RWPE2 (cell line): ENCODE results near the gene VAC14.

Experiments used
- ATAC-seq: fragments of 200-7000 bp; cut with Tn5 transposase; 3 replicates; pipeline ENCODE4 v1.9.1; 2021; ENCODE audit warnings: low read depth
- DNase-seq: peaks from one replicate; pipeline ENCODE4 v3.0.0-alpha.2; 2020; ENCODE audit warnings: low spot score
- H3K27ac ChIP-seq: fragments of 450-650 bp; 2 replicates; pipeline ENCODE4 v1.5.1; 2017; ENCODE audit warnings: mild to moderate bottlenecking; ENCODE audit not compliant: poor library complexity, severe bottlenecking
- H3K27me3 ChIP-seq: fragments of 250-450 bp; sonication (Bioruptor Pico); 2 replicates; pipeline ENCODE4 v1.5.1; 2021; ENCODE audit warnings: mild to moderate bottlenecking, moderate library complexity; ENCODE audit not compliant: insufficient read depth, poor library complexity, severe bottlenecking
- H3K36me3 ChIP-seq: fragments of 250-450 bp; sonication (Bioruptor Pico); 2 replicates; pipeline ENCODE4 v1.5.1; 2020; ENCODE audit warnings: low read depth, mild to moderate bottlenecking, moderate library complexity
- H3K4me1 ChIP-seq: fragments of 250-450 bp; sonication (Bioruptor Pico); 2 replicates; pipeline ENCODE4 v1.5.1; 2021; ENCODE audit warnings: mild to moderate bottlenecking, moderate library complexity; ENCODE audit not compliant: insufficient read depth, poor library complexity, severe bottlenecking
- H3K4me3 ChIP-seq: fragments of 250-450 bp; sonication (Bioruptor Pico); 2 replicates; pipeline ENCODE4 v1.5.1; 2021; ENCODE audit warnings: mild to moderate bottlenecking, moderate library complexity; ENCODE audit not compliant: severe bottlenecking
- H3K9me3 ChIP-seq: fragments of 250-450 bp; sonication (Bioruptor Pico); 2 replicates; pipeline ENCODE4 v1.5.1; 2021; ENCODE audit warnings: mild to moderate bottlenecking, moderate library complexity; ENCODE audit not compliant: severe bottlenecking
- CTCF ChIP-seq: fragments of 450-650 bp; IDR thresholded peaks from one replicate; pipeline ENCODE4 v1.5.1; 2017; ENCODE audit warnings: mild to moderate bottlenecking, moderate library complexity; ENCODE audit not compliant: poor library complexity, severe bottlenecking

The VAC14 gene

GRCh38 chr16:70687102-70687511, 113.9 kb downstream of the VAC14 start:
- DNase-seq (no peak), ATAC-seq (peak; percentile 8; the same call in 1 of the 3 replicates)
- no peaks in the 10 kb centered on the region for H3K9me3 ChIP-seq
- no peak overlapping the region for H3K4me3 ChIP-seq
- peaks cover 22% of the 10 kb centered on the region for H3K36me3 ChIP-seq
- H3K27ac ChIP-seq, result peak overlapping the region; percentile 92
- peaks cover 53% of the 10 kb centered on the region for H3K4me1 ChIP-seq
- H3K27me3 ChIP-seq, result no peaks in the 10 kb centered on the region
- no peak for TF ChIP-seq CTCF

DNA sequence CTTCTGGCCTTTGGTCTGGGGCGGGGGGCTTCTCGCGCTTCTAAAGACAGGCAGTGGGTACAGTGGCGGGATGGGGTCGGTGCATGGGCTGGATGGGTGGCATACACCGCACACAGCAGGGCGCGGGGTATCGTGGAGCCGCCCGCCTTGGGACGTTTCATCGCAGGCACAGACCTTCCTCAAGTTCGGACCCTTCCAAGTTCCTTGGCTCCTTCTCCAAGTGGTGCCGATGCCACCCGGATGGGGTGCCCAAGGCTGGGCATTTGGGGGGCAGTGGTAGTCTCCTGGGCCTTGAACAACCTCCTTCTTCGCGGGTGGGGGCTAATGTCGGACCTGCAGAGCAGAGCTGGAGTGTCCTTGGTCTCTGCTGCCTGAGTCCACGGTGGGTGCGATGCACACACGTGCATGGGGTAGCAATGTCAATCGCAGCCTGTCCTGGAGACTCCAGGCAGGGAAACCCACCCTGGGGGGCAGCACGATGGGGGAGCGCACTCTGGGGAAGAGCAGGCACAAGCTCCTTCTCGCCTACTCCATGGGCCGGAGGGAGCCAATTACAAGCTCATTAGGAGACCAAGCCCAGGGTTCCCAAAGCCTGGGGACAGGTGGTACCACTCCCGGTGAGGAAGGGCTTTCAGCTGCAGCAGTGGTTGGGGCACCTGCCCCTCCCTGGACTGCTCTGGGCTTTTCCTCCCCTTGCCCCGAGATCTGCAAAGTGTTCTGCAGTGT, 114.4 kb downstream of the VAC14 start:
- H3K27me3 ChIP-seq, result no peaks in the 10 kb centered on the region
- H3K4me1 ChIP-seq, result peaks cover 59% of the 10 kb centered on the region
- H3K4me3 ChIP-seq, result peak overlapping the region; percentile 92
- no peaks in the 10 kb centered on the region for H3K9me3 ChIP-seq
- TF ChIP-seq CTCF, result no peak
- H3K27ac ChIP-seq, result peak overlapping the region; percentile 92
- peaks cover 28% of the 10 kb centered on the region for H3K36me3 ChIP-seq
- peak; percentile 6; the same call in 1 of the 3 replicates for ATAC-seq
- DNase-seq, result no peak

GRCh38 chr16:70685938-70686375, 115.0 kb downstream of the VAC14 start, which contains the start of gene MTSS2:
MTSS2 (minus strand) TSS chr16:70686053; CDS start chr16:70685791, 262 bp downstream.
- DNase-seq (no peak), ATAC-seq (peak; percentile 68)
- Histone ChIP-seq H3K9me3 (no peaks in the 10 kb centered on the region), H3K4me3 (peak within 1 kb of the TSS; percentile 92), H3K27me3 (no peaks in the 10 kb centered on the region), H3K4me1 (peaks cover 63% of the 10 kb centered on the region), H3K36me3 (peaks cover 34% of the 10 kb centered on the region), H3K27ac (peak within 1 kb of the TSS; percentile 92)
- TF ChIP-seq CTCF, result no peak

- ATAC-seq, result peak; percentile 5; the same call in 2 of the 3 replicates
Measured at GRCh38 chr16:70685061-70685937, 115.7 kb downstream of the VAC14 start.

More at GRCh38 chr16:70685061-70685937, 115.7 kb downstream of the VAC14 start:
- peaks cover 38% of the 10 kb centered on the region for H3K36me3 ChIP-seq
- H3K27me3 ChIP-seq, result no peaks in the 10 kb centered on the region
- no peak for TF ChIP-seq CTCF
- no peak for DNase-seq
- H3K4me1 ChIP-seq, result peaks cover 56% of the 10 kb centered on the region
- H3K4me3 ChIP-seq, result peak overlapping the region; percentile 92
- H3K27ac ChIP-seq, result peak overlapping the region; percentile 92
- no peaks in the 10 kb centered on the region for H3K9me3 ChIP-seq
